Thymus (tissue), 11 donors: ENCODE measurements around the gene TMUB1. TPM values are rescaled to one million over a fixed set of nuclear protein-coding genes. Genes with fewer than 3 reads are reported as not detected.
"Not testable (repeated sequence)": the region's sequence is repeated elsewhere in the genome, so short reads cannot be mapped to it uniquely, and the experiment has no call there.

Experiments
- DNase-seq, 9 donors: peaks; one replicate each; pipeline ENCODE4 v3.0.0-alpha.2; 2013; ENCODE audit warnings: low spot score in 9 of 9, low read depth in 6 of 9, missing footprints in 1 of 9
- H3K27ac ChIP-seq, 2 donors: one replicate each; pipeline ENCODE4 v1.5.1; 2013; ENCODE audit warnings: control low read depth in 1 of 2, low read depth in 1 of 2, low read length in 1 of 2, mild to moderate bottlenecking in 1 of 2, moderate library complexity in 1 of 2
- H3K27me3 ChIP-seq, 2 donors: one replicate each; pipeline ENCODE4 v1.5.1; 2013; ENCODE audit warnings: low read length in 1 of 2; ENCODE audit not compliant: control insufficient read depth in 2 of 2, insufficient read depth in 1 of 2
- H3K36me3 ChIP-seq, 2 donors: one replicate each; pipeline ENCODE4 v1.5.1; 2013; ENCODE audit warnings: low read length in 1 of 2, mild to moderate bottlenecking in 1 of 2, moderate library complexity in 1 of 2; ENCODE audit not compliant: control insufficient read depth in 2 of 2, insufficient read depth in 2 of 2
- H3K4me1 ChIP-seq, 2 donors: one replicate each; pipeline ENCODE4 v1.5.1; 2013; ENCODE audit warnings: low read length in 2 of 2; ENCODE audit not compliant: control insufficient read depth in 2 of 2, insufficient read depth in 2 of 2
- H3K4me3 ChIP-seq, 2 donors: one replicate each; pipeline ENCODE4 v1.5.1; 2013; ENCODE audit warnings: low read length in 2 of 2, control low read depth in 1 of 2, mild to moderate bottlenecking in 1 of 2
- H3K9me3 ChIP-seq, 2 donors: one replicate each; pipeline ENCODE4 v1.5.1; 2013; ENCODE audit warnings: low read length in 1 of 2, mild to moderate bottlenecking in 1 of 2; ENCODE audit not compliant: control insufficient read depth in 2 of 2, insufficient read depth in 1 of 2
- WGBS: extraction: QIAGEN DNeasy Blood & Tissue Kit; methylation state at CpG from one replicate; pipeline ENCODE4 v1.1.7; 2013; 5-methylcytosine and 5-hydroxymethylcytosine counted together
- polyA plus RNA-seq: library from polyadenylated mRNA; stranded (reverse); fragments of 200-250 nt; gene quantifications from one replicate; pipeline ENCODE4 v1.2.3, GENCODE V29; 2013
- total RNA-seq: library from RNA; stranded (reverse); fragments of 120-200 nt; gene quantifications from one replicate; pipeline ENCODE4 v1.2.4, GENCODE V29; 2013
- donor health status: healthy.

Gene TMUB1
- total and polyA plus RNA-seq, 2 donors, result 17.0 to 68.4 TPM

GRCh38 chr7:151045967-151046366, 37.3 kb downstream of the TMUB1 start:
- H3K27ac ChIP-seq, result no peak overlapping the region
- H3K4me1 ChIP-seq, result peaks cover under 1 to 4% of the 10 kb centered on the region in 2 donors
- DNase-seq, result no peak
- peaks cover 7 to 22% of the 10 kb centered on the region in 2 donors for H3K27me3 ChIP-seq
- H3K9me3 ChIP-seq, result no peaks in the 10 kb centered on the region
- peaks cover 6 to 38% of the 10 kb centered on the region in 2 donors for H3K36me3 ChIP-seq
- H3K4me3 ChIP-seq, result no peak overlapping the region
- WGBS, result 93% methylated on average over 9 of the region's 9 CpGs

GRCh38 chr7:151045262-151045661, 38.0 kb downstream of the TMUB1 start:
- Histone ChIP-seq H3K4me3 (no peak overlapping the region), H3K36me3 (peaks cover 6 to 38% of the 10 kb centered on the region in 2 donors), H3K27me3 (peaks cover 3 to 15% of the 10 kb centered on the region in 2 donors), H3K4me1 (no peaks in the 10 kb centered on the region), H3K27ac (no peak overlapping the region), H3K9me3 (no peaks in the 10 kb centered on the region)
- DNase-seq, result no peak
- 96% methylated on average over 11 of the region's 11 CpGs for WGBS

GRCh38 chr7:151043959-151044358, 39.3 kb downstream of the TMUB1 start:
- no peak overlapping the region for H3K27ac ChIP-seq
- no peak for DNase-seq
- H3K36me3 ChIP-seq, result peaks cover 6 to 38% of the 10 kb centered on the region in 2 donors
- no peak overlapping the region for H3K4me3 ChIP-seq
- H3K27me3 ChIP-seq, result peaks cover 0 to 4% of the 10 kb centered on the region in 2 donors
- peaks cover 0 to under 1% of the 10 kb centered on the region in 2 donors for H3K4me1 ChIP-seq
- no peaks in the 10 kb centered on the region for H3K9me3 ChIP-seq
- WGBS, result 97% methylated on average over 20 of the region's 20 CpGs

- WGBS, result 88% methylated on average over 10 of the region's 10 CpGs
- H3K36me3 ChIP-seq, result peaks cover 8 to 38% of the 10 kb centered on the region in 2 donors
- H3K27ac ChIP-seq, H3K27me3 ChIP-seq, H3K4me1 ChIP-seq, DNase-seq, H3K9me3 ChIP-seq, H3K4me3 ChIP-seq: not testable (repeated sequence)
Observed at GRCh38 chr7:151043449-151043848, 39.8 kb downstream of the TMUB1 start.

GRCh38 chr7:151040616-151041375, 42.5 kb downstream of the TMUB1 start:
- no peak for DNase-seq
- H3K27me3 ChIP-seq, result no peaks in the 10 kb centered on the region
- no peaks in the 10 kb centered on the region for H3K9me3 ChIP-seq
- WGBS, result 97% methylated on average over 30 of the region's 30 CpGs
- peaks cover 0 to 5% of the 10 kb centered on the region in 2 donors for H3K4me1 ChIP-seq
- H3K36me3 ChIP-seq, result peaks cover 21 to 51% of the 10 kb centered on the region in 2 donors
- H3K4me3 ChIP-seq, result no peak overlapping the region
- H3K27ac ChIP-seq, result no peak overlapping the region

GRCh38 chr7:151039850-151040548, 43.3 kb downstream of the TMUB1 start:
- H3K9me3 ChIP-seq, result no peaks in the 10 kb centered on the region
- no peak overlapping the region for H3K4me3 ChIP-seq
- DNase-seq, result no peak
- H3K36me3 ChIP-seq, result peaks cover 29 to 52% of the 10 kb centered on the region in 2 donors
- no peaks in the 10 kb centered on the region for H3K27me3 ChIP-seq
- no peak overlapping the region for H3K27ac ChIP-seq
- H3K4me1 ChIP-seq, result peaks cover 0 to 5% of the 10 kb centered on the region in 2 donors
- 79% methylated on average over 18 of the region's 18 CpGs for WGBS

GRCh38 chr7:151038951-151039849, 44.1 kb downstream of the TMUB1 start:
- Histone ChIP-seq H3K27ac (no peak overlapping the region), H3K36me3 (peaks cover 35 to 55% of the 10 kb centered on the region in 2 donors), H3K4me3 (no peak overlapping the region), H3K4me1 (peaks cover 0 to 5% of the 10 kb centered on the region in 2 donors), H3K9me3 (no peaks in the 10 kb centered on the region), H3K27me3 (no peaks in the 10 kb centered on the region)
- DNase-seq, result no peak
- 64% methylated on average over 12 of the region's 12 CpGs for WGBS

GRCh38 chr7:151035902-151036301, 47.4 kb downstream of the TMUB1 start:
- Histone ChIP-seq H3K36me3 (peaks cover 46 to 51% of the 10 kb centered on the region in 2 donors), H3K4me1 (peaks cover 0 to 5% of the 10 kb centered on the region in 2 donors), H3K9me3 (no peaks in the 10 kb centered on the region), H3K27ac (no peak overlapping the region), H3K4me3 (no peak overlapping the region), H3K27me3 (no peaks in the 10 kb centered on the region)
- 98% methylated on average over 17 of the region's 17 CpGs for WGBS
- DNase-seq, result no peak
